ENCODE data around the gene AMZ1. TPM values are rescaled to one million over a fixed set of nuclear protein-coding genes. Genes with fewer than 3 reads are reported as not detected.

The AMZ1 gene
- total RNA-seq, 1 donor from 2014 or later, result 0.05 TPM

DNA sequence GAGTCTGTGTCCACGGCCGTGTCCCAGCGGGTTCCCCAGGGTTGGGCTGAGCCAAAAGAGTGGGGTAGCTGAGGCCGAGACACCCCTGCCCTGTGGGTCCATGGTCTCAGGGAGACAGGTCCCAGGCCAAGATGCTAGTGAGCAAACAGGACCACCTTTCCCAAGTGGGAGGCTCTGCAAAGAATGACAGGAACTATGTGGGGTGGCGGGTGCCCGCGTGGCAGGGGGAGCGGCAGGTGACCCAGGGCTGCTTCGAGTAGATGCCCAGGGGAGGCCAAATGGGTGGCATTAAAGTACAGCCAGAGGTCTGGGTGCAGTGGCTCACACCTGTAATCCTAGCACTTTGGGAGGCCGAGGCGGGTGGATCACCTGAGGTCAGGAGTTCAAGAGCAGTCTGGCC is 38.0 kb upstream of the AMZ1 start:
- intact Hi-C loops (cut with micrococcal nuclease), result no loop called here
- DNase-seq (no peak), ATAC-seq (no peak)

DNA sequence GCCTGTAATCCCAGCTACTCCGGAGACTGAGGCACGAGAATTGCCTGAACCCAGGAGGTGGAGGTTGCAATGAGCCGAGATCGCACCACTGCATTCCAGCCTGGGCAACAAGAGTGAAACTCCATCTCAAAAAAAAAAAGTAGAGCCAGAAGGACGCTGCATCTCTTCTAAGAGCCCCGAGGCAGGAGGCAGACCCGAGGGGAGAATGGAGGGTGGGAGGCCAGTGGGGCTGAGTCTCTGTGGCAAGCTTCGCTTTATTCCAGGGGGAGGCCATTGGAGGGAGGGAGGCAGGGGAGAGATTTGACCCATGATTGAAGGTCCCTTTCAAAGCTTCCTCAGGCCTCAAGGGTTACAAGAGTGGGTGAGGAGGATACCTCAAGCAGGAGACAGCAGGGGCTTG is 37.6 kb upstream of the AMZ1 start:
- ATAC-seq, result no peak
- DNase-seq, result no peak
- intact Hi-C loops (cut with micrococcal nuclease), result no loop called here

- DNase-seq, result no peak
- intact Hi-C loops (cut with micrococcal nuclease), result no loop called here
- no peak for ATAC-seq
These were observed 36.7 kb upstream of the AMZ1 start for GRCh38 chr7:2651336-2651735.

DNA sequence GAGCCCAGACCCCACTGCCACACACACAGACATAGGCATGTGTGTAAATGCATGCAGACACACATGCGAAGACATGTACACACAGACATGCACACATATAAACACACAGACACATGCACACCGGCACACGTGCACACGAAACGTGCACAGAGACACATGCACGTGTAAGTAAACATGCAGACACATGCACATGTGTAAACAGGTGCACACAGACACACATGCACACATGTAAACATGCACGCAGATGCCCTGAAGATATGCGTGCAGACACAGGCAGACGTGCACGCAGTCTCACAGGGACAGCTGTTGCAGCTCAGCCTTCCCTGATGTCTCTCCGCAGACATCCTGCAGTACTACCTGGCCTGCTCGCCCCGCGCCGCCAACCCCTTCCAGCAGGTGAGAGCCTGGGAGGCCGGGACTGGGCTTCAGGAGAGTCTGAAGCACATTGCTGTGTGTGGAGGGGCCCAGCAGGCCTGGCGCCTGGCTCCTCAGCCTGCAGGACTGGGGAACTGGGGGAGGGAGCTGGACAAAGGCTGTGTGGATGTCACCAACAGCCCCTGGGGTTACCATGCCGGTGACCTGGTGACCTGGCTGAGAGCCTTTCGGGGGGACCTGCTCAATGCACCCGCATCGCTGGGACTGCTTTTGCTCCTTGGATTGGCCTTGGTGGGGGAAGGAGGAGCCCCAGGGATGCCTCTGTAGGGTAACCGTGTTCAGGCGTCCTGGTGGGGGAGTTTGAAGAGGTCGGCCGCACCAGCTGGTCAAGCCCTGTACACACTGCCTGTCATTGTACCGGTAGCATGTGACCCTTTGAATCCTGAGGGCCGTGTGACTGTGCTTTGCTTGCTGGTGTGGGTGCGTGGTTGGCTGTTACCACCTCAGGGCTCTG is 35.9 kb upstream of the AMZ1 start:
- no peak for ATAC-seq
- DNase-seq, result no peak
- intact Hi-C loops (cut with micrococcal nuclease), result no loop called here

DNA sequence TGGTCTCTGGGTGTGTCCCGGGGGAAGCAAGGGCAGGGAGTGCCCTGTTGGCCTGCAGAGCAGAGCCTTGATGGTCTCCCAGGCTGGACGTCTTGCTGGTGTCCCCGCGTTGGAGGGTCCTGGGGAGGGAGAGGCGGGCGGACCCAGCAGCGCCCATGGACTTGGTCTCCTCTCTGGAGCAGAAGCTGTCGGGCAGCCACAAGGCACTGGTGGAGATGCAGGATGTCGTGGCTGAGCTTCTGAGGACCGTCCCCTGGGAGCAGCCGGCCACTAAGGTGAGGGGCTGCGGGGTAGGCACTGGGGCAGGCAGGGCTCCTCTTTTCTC is 35.3 kb upstream of the AMZ1 start:
- intact Hi-C loops (cut with micrococcal nuclease), result no loop called here
- DNase-seq, result no peak

GRCh38 chr7:2654059-2654458 is 33.9 kb upstream of the AMZ1 start:
- intact Hi-C loops (cut with micrococcal nuclease), result no loop called here
- no peak for DNase-seq
- ATAC-seq, result no peak

More for the DNA sequence above, 35.3 kb upstream of the AMZ1 start:
- ATAC-seq, result no peak

DNA sequence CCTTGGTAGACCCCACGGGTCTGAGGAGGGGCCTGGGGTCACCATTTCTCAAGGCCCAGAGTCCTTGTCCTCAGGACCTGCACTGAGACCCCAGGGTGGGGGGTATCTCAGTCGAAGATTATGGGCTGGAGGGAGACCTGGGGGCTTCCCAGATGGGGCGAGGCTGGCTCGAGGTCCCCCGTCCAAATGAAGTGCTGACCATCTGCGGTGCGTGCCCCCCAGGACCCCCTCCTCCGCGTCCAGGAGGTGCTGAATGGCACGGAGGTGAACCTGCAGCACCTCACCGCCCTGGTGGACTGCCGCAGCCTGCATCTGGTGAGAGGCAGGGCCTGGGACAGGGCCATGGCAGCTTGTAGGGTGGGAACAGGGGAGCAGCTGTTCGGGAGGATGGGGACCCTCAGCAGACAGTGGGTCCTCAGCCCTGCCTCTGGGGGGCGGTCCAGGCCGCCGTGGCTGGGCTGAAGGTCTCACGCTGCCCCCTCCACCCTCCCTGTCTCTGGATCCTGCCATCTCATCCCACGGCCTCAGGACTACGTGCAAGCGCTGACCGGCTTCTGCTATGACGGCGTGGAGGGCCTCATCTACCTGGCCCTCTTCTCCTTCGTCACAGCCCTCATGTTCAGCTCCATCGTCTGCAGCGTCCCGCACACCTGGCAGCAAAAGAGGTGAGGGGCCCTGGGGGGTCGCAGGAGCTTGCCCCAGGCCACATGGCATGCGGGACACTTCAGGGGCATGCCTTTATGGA is 32.0 kb upstream of the AMZ1 start:
- ATAC-seq (no peak), DNase-seq (no peak)
- intact Hi-C loops (cut with micrococcal nuclease), result no loop called here

- DNase-seq (no peak), ATAC-seq (no peak)
- intact Hi-C loops (cut with micrococcal nuclease), result no loop called here
These were observed 30.8 kb upstream of the AMZ1 start for GRCh38 chr7:2657208-2657607.

GRCh38 chr7:2657920-2658671 is 29.9 kb upstream of the AMZ1 start:
- intact Hi-C loops (cut with micrococcal nuclease), result no loop called here
- ATAC-seq (no peak), DNase-seq (no peak)

DNA sequence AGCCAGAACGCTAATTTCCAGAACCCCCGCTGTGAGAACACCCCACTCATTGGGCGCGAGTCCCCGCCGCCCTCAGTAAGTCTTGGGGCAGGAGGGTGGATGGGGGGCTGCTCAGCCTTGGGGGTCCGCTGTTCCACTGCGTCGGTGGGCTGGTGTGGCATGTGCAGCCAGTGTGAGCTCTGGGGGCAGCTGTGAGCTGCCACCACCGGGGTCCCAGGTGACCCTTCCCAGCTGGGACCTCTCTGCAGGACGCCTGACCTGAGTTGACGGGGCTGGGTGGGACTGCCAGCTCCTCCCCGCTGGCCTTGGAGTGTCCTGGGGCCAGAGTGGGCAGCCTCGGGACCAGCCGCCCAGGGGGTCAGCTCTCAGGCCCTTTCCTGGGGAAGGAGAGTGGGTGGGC is 29.1 kb upstream of the AMZ1 start:
- no peak for ATAC-seq
- intact Hi-C loops (cut with micrococcal nuclease), result no loop called here
- no peak for DNase-seq

DNA sequence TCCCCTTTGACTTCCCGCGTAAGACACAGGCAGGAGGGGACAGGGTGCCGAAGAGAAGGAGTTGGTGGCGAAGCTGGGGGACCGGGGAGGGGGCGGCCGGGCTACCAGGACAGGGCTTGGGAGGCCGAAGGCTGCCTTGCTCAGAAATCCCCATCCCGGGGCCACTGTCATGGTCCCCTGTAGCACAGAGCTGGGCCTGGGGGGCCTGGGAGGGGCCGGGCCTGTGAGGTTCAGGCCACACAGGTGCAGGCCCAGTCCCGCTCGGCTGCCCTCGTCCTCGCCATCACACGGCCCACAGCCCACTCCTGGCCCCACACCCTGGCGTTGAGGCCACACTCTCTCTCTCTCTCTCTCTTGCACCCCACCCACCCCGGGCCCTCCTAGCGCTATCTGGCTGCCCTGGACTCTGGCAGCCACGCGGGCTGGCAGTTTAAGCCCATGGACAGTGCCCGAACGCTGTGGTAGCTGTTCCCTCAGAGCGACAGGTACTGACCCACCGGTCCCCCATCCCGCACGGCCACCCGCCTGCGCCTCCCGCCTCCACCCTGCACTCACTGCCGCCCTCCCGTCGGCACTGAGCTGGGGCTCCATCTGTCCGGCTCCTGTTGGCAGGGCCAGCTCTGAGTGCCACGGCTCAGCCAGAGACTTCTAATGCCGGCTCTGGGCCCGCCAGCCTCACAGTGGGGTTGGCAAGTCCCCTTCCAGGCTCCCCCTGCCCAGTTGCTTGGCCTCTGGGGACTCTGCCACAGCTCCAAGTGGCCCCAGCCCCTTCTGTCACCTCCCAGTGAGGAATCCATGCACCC is 28.2 kb upstream of the AMZ1 start:
- ATAC-seq, result no peak
- intact Hi-C loops (cut with micrococcal nuclease), result no loop called here
- DNase-seq, result no peak

- intact Hi-C loops (cut with micrococcal nuclease), result no loop called here
- ATAC-seq, result no peak
- DNase-seq, result no peak
These were observed 27.5 kb upstream of the AMZ1 start for GRCh38 chr7:2660359-2661095.

- DNase-seq (no peak), ATAC-seq (no peak)
- intact Hi-C loops (cut with micrococcal nuclease), result no loop called here
These were observed 26.9 kb upstream of the AMZ1 start for GRCh38 chr7:2661096-2661449.

DNA sequence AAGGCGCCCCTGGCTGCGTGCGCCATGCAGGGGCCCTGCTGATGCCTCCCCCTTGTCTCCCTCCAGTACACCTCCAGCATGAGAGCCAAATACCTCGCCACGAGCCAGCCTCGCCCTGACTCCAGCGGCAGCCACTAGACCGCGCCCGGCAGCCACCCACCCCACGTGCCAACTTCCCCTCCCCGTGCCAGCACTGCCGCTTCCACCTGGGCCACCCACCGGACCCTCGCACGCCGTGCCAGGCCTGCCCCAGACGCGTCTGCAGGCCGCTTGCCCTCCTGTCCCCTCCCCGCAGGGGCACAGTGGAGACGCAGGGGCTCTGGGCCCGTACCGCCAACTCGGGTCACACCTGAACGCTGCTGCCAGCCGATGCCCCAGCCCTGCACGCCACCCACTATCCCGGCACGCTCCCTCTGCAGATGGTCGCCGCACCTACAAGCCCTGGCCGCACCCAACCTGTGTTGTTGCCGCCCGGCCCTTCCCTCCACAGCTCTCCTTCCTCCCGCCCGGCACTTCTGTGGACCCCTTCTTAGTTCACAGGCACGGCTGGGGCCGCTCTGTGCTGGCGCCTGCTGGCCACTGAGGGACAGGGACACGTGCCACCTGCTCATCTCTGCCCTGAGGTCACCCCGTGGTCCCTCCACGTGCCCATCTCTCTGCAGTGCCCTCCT is 26.3 kb upstream of the AMZ1 start:
- intact Hi-C loops (cut with micrococcal nuclease), result no loop called here
- no peak for ATAC-seq
- DNase-seq, result no peak

DNA sequence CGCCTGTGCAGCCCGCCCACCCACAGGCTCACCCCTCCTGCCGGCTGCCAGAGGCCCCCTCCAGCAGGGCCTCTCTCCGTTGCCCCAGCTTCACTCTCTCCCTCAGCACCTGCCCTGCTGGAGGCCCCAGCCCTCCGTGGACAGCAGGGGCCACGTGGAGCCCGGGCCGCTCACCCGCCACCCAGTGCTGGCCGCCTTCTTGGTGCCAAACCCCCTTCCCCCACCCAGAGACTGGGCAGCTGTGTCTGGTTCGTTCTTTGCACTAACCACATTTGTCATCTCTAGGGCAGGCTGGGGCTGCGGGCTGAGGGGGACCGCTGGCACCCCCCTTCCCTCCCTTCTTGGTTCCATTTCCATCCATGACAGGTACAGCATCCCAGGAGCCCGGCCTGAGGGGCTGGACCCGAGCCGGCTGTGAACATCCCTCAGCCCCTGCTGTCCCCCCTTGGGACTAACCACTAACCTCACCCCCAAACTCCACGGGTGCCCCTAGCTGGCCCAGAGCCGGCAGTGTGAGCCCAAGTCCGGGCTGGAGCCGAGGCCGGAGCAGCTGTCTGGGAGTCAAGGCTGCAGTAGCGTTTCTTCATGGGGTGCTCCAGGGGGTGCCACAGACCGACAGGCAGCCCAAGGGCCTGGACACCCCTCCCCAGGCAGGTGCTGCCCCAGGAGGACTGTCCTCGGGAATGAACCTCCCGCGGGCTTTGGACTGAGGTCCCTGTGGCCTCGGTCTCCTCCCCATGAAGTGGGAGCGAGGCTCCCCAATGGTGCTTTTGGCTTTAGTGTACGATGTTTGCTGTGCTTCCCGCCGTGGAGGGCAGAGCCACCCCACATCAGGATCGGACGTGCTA is 25.5 kb upstream of the AMZ1 start:
- ATAC-seq (no peak), DNase-seq (no peak)
- intact Hi-C loops (cut with micrococcal nuclease), result no loop called here

GRCh38 chr7:2663121-2663886 is 24.7 kb upstream of the AMZ1 start:
- intact Hi-C loops (cut with micrococcal nuclease), result no loop called here
- peak; percentile 75 for DNase-seq
- peak; percentile 62 for ATAC-seq

GRCh38 chr7:2663960-2664359 is 24.0 kb upstream of the AMZ1 start:
- no peak for ATAC-seq
- DNase-seq, result no peak
- intact Hi-C loops (cut with micrococcal nuclease), result no loop called here
